ENCODE results near the gene RALGAPA1.

DNA sequence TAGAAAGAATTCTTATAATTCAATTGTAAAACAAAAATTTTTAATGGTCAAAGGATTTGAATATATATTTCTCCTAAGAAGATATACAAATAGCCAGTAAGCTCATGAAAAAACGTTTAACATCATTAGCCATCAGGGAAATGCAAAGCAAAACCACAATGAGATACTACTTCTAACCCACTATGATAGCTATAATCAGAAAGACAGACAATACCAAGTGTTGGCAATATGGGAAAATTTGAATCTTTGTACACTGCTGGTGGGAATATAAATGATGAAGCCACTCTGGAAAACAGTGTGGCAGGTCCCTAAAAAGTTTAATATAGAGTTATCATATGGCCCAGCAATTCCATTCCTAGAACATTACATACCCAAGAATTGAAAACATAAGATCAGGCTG lies 25.4 kb downstream of the RALGAPA1 start:
- TF ChIP-seq EP300 (IDR thresholded peaks at IDR 0.05) (no peak), POLR2AphosphoS5 (IDR thresholded peaks at IDR 0.05) (no peak), POLR2A (IDR thresholded peaks at IDR 0.05) (no peak)
- TF ChIP-seq, protein P1, sequence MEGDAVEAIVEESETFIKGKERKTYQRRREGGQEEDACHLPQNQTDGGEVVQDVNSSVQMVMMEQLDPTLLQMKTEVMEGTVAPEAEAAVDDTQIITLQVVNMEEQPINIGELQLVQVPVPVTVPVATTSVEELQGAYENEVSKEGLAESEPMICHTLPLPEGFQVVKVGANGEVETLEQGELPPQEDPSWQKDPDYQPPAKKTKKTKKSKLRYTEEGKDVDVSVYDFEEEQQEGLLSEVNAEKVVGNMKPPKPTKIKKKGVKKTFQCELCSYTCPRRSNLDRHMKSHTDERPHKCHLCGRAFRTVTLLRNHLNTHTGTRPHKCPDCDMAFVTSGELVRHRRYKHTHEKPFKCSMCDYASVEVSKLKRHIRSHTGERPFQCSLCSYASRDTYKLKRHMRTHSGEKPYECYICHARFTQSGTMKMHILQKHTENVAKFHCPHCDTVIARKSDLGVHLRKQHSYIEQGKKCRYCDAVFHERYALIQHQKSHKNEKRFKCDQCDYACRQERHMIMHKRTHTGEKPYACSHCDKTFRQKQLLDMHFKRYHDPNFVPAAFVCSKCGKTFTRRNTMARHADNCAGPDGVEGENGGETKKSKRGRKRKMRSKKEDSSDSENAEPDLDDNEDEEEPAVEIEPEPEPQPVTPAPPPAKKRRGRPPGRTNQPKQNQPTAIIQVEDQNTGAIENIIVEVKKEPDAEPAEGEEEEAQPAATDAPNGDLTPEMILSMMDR (IDR thresholded peaks at IDR 0.05): no peak

Data from upper lobe of left lung (tissue), 4 donors.